Motor neuron (in vitro differentiated cells): ENCODE measurements around the gene KRT26. TPM values are rescaled to one million over a fixed set of nuclear protein-coding genes. Genes with fewer than 3 reads are reported as not detected.
"Not testable (repeated sequence)": the region's sequence is repeated elsewhere in the genome, so short reads cannot be mapped to it uniquely, and the experiment has no call there.

Experiments used
- ATAC-seq, 8 experiments: fragments of 200-7000 bp; cut with Tn5 transposase; replicated peaks in 6 of 8; 2 replicates each; pipeline ENCODE4 v1.8.0; 2021; ENCODE audit warnings: mild to moderate bottlenecking in 8 of 8, moderate library complexity in 8 of 8
- H3K27ac ChIP-seq, 2 donors: fragments of 250-450 bp; sonication (Bioruptor Pico); 2 replicates each; pipeline ENCODE4 v1.9.0; 2021; ENCODE audit warnings: antibody characterized with exemption in 2 of 2, mild to moderate bottlenecking in 2 of 2, moderate library complexity in 1 of 2
- H3K4me1 ChIP-seq, 2 donors: fragments of 250-450 bp; sonication (Bioruptor Pico); replicated peaks in 1 of 2; 2 replicates each; pipeline ENCODE4 v1.6.1; 2021; ENCODE audit warnings: antibody characterized with exemption in 2 of 2, mild to moderate bottlenecking in 2 of 2, moderate library complexity in 1 of 2
- H3K4me3 ChIP-seq, 5 donors: fragments of 250-450 bp; sonication (Bioruptor Pico); 2 replicates each; pipeline ENCODE4 v1.9.0; 2021; ENCODE audit warnings: antibody characterized with exemption in 5 of 5, mild to moderate bottlenecking in 5 of 5, moderate library complexity in 4 of 5
- WGBS, 10 experiments: fragments of 450-650 bp; shearing (Covaris generic); methylation state at CpG; one replicate each; pipeline ENCODE4 v1.0.0; 2022; 5-methylcytosine and 5-hydroxymethylcytosine counted together
- in situ Hi-C, 9 experiments: fragments of 400-800 bp; cut with MboI; loops; one replicate each; pipeline ENCODE4 v1.15.0; 2021; ENCODE audit warnings: low sequenced_read_pairs in 9 of 9, low pct_unique_long_range_greater_than_20kb in 2 of 9; ENCODE audit not compliant: unreplicated experiment in 9 of 9
- total RNA-seq, 8 experiments: library from RNA; unstranded; fragments of 300-600 nt; gene quantifications; 2 replicates each; pipeline versions ENCODE4 v1.2.3 to v1.2.4, GENCODE V29; 2022

Gene KRT26, protein sequence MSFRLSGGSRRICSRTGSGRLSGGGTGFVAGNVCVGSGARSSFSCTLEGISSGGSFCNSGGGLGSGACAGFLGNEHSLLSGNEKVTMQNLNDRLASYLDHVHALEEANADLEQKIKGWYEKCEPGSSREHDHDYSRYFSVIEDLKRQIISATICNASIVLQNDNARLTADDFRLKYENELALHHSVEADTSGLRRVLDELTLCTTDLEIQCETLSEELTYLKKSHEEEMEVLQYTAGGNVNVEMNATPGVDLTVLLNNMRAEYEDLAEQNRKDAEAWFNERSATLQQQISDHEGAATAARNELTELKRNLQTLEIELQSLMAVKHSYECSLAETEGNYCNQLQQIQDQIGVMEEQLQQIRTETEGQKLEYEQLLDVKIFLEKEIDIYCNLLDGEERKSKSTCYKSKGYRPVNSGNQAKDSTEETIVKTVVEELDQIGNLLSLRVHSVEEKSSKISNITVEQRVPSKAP
- under 1 TPM in 1 of 8 experiments, not detected in 7; 0.28 TPM for total RNA-seq

DNA sequence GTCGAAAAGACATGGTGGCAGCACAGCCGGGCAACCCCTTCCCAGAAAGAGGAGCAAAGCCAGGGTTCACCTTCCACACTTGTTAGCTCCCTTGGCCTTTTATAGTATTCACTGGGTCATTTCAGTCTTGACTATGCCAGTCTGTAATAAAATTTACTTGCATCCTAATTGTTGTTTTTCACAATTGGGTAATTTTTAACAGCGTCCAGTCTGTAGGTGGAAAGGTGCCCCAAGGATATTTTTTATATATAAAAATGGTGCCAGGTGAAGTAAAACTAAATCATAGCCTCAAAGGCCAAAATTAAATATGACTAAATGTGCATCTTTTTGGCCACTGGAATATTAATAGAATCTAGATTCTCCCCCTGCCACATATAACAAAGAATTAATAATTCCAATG lies at the start of gene KRT26:
TSS of gene KRT26 (minus strand) at position 101 of the 400 bp plus-strand sequence. CDS start at position 13, 88 bp downstream.
- H3K4me1 ChIP-seq, result no peaks in the 10 kb centered on the region
- H3K4me3 ChIP-seq, result no peak within 1 kb of the TSS
- in situ Hi-C loops, result no loop called here
- no peak for ATAC-seq
- H3K27ac ChIP-seq, result no peak within 1 kb of the TSS
- 70 to 100% (median 81%) methylated on average over 1 to 3 of the region's 3 CpGs; no CpG with 5 or more reads in 2 of the 10 experiments for WGBS, 10 experiments

GRCh38 chr17:40821536-40821935 lies 49.5 kb upstream of the KRT26 start:
- ATAC-seq, result no peak
- in situ Hi-C loops, result loop anchor here in 3 of 9 experiments (25.0 kb wide), 1 partner anchor 841 kb away; no protein-coding TSS in a partner anchor
- Histone ChIP-seq H3K4me3 (no peak overlapping the region), H3K27ac (no peak overlapping the region), H3K4me1 (peaks cover 7 to 23% of the 10 kb centered on the region in 2 donors)

DNA sequence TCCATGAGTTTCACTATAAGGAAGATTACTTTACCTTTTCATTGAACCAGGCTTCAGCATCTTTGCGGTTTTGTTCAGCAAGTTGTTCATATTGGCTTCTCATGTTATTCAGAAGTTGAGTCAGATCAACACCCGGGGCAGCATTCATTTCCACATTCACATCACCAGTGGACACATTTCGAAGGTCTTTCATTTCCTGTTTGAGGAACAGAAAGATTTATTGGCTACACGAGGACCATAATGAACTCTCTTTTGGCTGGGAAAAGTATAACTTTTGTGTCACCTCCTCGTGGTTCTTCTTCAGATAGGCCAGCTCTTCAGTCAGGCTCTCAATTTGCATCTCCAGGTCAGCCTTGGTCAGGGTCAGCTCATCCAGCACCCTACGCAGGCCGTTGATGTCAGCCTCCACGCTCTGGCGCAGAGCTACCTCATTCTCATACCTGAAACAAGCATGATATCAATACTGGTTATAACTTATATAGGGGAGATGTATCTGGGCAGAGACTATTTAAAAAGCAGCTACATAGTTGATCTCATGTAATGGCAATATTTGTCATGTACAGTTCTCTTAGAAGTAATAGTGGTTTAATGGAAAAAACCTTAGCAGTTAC lies 48.3 kb upstream of the KRT26 start:
- Histone ChIP-seq H3K4me1 (peaks cover 7 to 23% of the 10 kb centered on the region in 2 donors), H3K27ac (no peak overlapping the region), H3K4me3 (peak overlapping the region in 2 of 5 donors; percentile 47 to 55)
- WGBS, 10 experiments, result 82 to 100% (median 95%) methylated on average over 2 to 8 of the region's 9 CpGs; no CpG with 5 or more reads in 2 of the 10 experiments
- in situ Hi-C loops, result loop anchor here in 3 of 9 experiments (25.0 kb wide), 1 partner anchor 842 kb away; no protein-coding TSS in a partner anchor
- ATAC-seq, result no peak

DNA sequence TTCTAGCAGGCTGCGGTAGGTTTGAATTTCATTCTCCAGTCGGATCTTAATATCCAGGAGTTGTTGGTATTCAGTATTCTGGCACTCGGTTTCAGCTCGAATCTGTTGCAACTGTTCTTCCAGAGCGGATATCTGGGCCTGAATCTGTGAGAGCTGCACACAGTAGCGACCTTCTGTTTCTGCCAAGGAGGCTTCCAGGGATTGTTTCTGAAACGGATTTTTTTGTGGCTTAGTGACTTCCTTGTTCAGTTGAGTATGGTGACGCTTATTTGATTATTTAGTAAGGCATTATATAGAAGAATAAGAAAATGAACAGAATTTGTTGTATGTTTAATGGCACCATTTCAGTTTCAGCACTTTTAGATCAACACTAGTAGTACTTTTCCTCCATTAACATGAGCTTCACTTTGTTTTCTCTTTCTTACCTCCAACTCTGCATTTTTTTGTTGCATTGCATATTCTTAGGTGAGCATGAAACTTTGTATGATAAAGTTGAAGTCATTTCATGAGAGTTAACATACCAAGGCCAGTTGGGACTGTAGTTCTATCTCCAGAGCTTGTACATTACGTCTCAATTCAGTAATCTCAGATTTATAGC lies 47.6 kb upstream of the KRT26 start:
- 0 to 65% (median 33%) methylated on average over 4 to 8 of the region's 9 CpGs for WGBS, 10 experiments
- in situ Hi-C loops, result loop anchor here in 4 of 9 experiments (10.0 to 25.0 kb wide), 2 partner anchors 843 to 845 kb away; no protein-coding TSS in a partner anchor
- peaks cover 7 to 23% of the 10 kb centered on the region in 2 donors for H3K4me1 ChIP-seq
- peak overlapping the region; percentile 73 to 92 for H3K27ac ChIP-seq
- peak in 2 of 8 experiments; percentile 18 to 21 for ATAC-seq
- peak overlapping the region; percentile 47 to 60 (median 55) for H3K4me3 ChIP-seq

DNA sequence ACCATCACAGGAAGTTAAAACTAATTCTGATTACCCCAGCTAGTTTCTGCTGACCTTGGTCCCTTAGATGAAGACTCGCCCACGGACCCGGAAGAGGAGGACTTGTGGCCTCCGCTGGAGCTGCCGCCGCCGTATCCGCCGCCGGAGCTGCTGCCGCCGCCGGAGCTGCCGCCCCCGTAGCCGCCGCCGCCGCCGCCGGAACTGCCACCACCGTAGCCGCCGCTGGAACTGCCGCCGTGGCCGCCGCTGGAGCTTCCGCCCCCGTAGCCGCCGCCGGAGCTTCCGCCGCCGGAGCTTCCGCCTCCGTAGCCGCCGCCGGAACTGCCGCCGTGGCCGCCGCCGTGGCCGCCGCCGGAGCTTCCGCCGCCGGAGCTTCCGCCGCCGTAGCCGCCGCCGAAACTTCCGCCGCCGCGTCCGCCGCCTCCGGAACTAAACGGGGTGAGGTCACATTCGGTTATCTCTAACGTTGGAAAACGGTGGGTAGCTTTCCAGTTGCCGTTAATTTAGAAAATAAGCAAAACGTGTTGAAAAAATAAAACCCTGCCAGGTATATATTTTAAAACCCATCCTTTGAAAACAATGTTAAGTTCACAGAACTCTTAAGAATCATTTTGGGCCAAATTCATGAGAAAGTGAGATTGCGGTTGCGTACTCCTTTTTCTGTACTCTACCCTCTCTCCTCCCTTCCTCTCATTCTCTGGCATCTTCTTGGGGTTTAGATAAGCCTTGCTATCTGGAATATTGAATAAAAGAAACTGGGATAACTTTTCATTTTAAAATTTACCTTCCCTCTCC lies 46.9 kb upstream of the KRT26 start:
- peak overlapping the region; percentile 87 to 92 for H3K27ac ChIP-seq
- in situ Hi-C loops, result loop anchor here in 4 of 9 experiments (10.0 to 25.0 kb wide), 2 partner anchors 843 to 846 kb away; no protein-coding TSS in a partner anchor
- 0 to 28% (median 3%) methylated on average over 1 to 18 of the region's 73 CpGs for WGBS, 10 experiments
- ATAC-seq, result peak; percentile 92 to 98 (median 95)
- H3K4me1 ChIP-seq, result peaks cover 7 to 23% of the 10 kb centered on the region in 2 donors
- H3K4me3 ChIP-seq, result peak overlapping the region; percentile 47 to 60 (median 55)

DNA sequence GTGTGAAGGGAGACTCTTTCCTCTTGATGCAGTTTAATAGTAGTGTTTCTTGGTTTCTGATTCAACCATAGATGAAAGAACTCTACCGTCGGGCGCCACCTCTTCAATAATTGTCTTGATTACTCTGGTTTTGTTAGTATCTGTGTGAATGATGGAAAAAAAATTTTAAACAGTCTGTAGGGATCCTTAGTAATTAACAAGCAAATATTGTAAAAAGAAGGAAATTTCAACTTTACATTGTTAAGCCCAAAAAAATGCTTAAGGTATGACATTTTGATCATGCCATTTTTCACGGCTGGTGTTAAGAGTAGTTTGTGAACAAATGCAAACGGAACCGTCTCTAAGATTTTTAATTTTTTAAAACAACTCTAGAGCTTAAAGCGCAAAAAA lies 46.3 kb upstream of the KRT26 start:
- WGBS, 10 experiments, result 0 to 15% (median 2%) methylated on average over 2 to 7 of the region's 7 CpGs; no CpG with 5 or more reads in 1 of the 10 experiments
- in situ Hi-C loops, result loop anchor here in 4 of 9 experiments (10.0 to 25.0 kb wide), 2 partner anchors 844 to 846 kb away; no protein-coding TSS in a partner anchor
- peak overlapping the region; percentile 87 to 92 for H3K27ac ChIP-seq

GRCh38 chr17:40817103-40817682 lies 45.2 kb upstream of the KRT26 start:
- in situ Hi-C loops, result loop anchor here in 4 of 9 experiments (10.0 to 25.0 kb wide), 2 partner anchors 845 to 848 kb away; no protein-coding TSS in a partner anchor
- 83 to 100% (median 100%) methylated on average over 2 to 4 of the region's 4 CpGs; no CpG with 5 or more reads in 1 of the 10 experiments for WGBS, 10 experiments
- Histone ChIP-seq H3K27ac (no peak overlapping the region), H3K4me1 (peaks cover 7 to 23% of the 10 kb centered on the region in 2 donors), H3K4me3 (peak overlapping the region in 2 of 5 donors; percentile 55 to 60)
- no peak for ATAC-seq

More for the DNA sequence above, 46.3 kb upstream of the KRT26 start:
- peak overlapping the region; percentile 47 to 60 (median 55) for H3K4me3 ChIP-seq
- H3K4me1 ChIP-seq, result peaks cover 7 to 23% of the 10 kb centered on the region in 2 donors
- no peak for ATAC-seq

DNA sequence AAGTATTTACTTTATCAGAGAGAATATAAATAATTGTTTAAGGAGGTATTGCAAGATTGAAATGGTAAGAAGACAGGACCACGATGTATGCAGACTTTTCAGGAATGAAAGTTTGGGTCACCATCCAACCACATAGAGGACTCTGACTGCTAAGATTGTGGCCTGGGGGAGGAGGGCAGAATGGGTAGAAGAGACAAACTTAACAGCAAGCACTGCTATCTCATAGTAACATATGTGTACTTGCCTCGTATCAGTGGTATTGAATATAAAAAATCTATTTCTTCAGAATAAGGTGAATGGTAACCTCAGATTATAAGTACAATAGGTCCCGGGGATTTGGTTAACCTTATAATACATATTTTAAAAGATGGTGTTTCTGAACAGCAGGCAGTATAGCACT lies 44.6 kb upstream of the KRT26 start:
- peaks cover 7 to 23% of the 10 kb centered on the region in 2 donors for H3K4me1 ChIP-seq
- WGBS, 10 experiments, result 41 to 100% (median 95%) methylated on average over 1 to 3 of the region's 3 CpGs; no CpG with 5 or more reads in 3 of the 10 experiments
- H3K4me3 ChIP-seq, result no peak overlapping the region
- no peak overlapping the region for H3K27ac ChIP-seq
- in situ Hi-C loops, result loop anchor here in 4 of 9 experiments (10.0 to 25.0 kb wide), 2 partner anchors 846 to 848 kb away; no protein-coding TSS in a partner anchor
- ATAC-seq, result no peak

GRCh38 chr17:40815381-40815780 lies 43.4 kb upstream of the KRT26 start:
- WGBS, 10 experiments, result 100% methylated on average over 1 of the region's 1 CpG; no CpG with 5 or more reads in 3 of the 10 experiments
- no peak for ATAC-seq
- Histone ChIP-seq H3K27ac (no peak overlapping the region), H3K4me3 (no peak overlapping the region), H3K4me1 (peaks cover 6 to 16% of the 10 kb centered on the region in 2 donors)
- in situ Hi-C loops, result loop anchor here in 4 of 9 experiments (10.0 to 25.0 kb wide), 2 partner anchors 847 to 849 kb away; no protein-coding TSS in a partner anchor

GRCh38 chr17:40814657-40815056 lies 42.7 kb upstream of the KRT26 start:
- not testable (repeated sequence) for H3K4me3 ChIP-seq, H3K27ac ChIP-seq, H3K4me1 ChIP-seq, ATAC-seq
- in situ Hi-C loops, result loop anchor here in 4 of 9 experiments (10.0 to 25.0 kb wide), 2 partner anchors 848 to 850 kb away; no protein-coding TSS in a partner anchor
- 37 to 100% (median 72%) methylated on average over 1 to 2 of the region's 3 CpGs; no CpG with 5 or more reads in 1 of the 10 experiments for WGBS, 10 experiments

- peaks cover 0 to 6% of the 10 kb centered on the region in 2 donors for H3K4me1 ChIP-seq
- no peak overlapping the region for H3K27ac ChIP-seq
- WGBS, 10 experiments, result 50 to 90% (median 68%) methylated on average over 1 to 4 of the region's 4 CpGs; no CpG with 5 or more reads in 1 of the 10 experiments
- no peak overlapping the region for H3K4me3 ChIP-seq
- in situ Hi-C loops, result loop anchor here in 4 of 9 experiments (10.0 to 25.0 kb wide), 2 partner anchors 848 to 851 kb away; no protein-coding TSS in a partner anchor
- ATAC-seq, result no peak
Observed at GRCh38 chr17:40813804-40814203, 41.8 kb upstream of the KRT26 start.
